GM19099 (cell line): ENCODE data around the gene TMEM198.

Source experiments
- POLR2A ChIP-seq: IDR thresholded peaks from 3 replicates; pipeline ENCODE4 v1.6.1; 2011; ENCODE audit warnings: low read depth; ENCODE audit not compliant: insufficient read length; ENCODE audit errors: extremely low read depth

TMEM198 gene

GRCh38 chr2:219517954-219518778 lies 25.7 kb upstream of the TMEM198 start:
- no peak for TF ChIP-seq POLR2A

GRCh38 chr2:219519526-219519916 lies 24.3 kb upstream of the TMEM198 start:
- TF ChIP-seq POLR2A = no peak

DNA sequence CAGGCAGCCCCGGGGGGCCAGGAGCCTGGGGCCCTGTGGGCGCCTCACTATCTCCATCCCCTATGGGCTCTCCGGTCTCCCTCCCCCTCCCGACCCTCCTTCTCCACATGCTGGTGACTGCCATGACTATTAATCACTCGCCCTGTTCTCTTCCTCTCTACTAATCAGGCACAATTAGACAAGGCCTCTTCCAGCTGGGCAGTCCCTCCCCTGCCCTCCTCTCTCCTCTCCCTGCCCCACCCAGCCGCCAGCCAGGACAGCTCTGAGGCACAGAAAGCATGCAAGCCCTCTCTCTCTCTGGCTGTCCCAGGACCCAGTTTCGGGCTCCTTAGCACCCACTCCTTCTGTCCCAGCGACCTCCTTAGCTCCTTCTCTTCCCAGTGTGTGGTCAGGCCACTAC lies 23.7 kb upstream of the TMEM198 start:
- TF ChIP-seq POLR2A = no peak

DNA sequence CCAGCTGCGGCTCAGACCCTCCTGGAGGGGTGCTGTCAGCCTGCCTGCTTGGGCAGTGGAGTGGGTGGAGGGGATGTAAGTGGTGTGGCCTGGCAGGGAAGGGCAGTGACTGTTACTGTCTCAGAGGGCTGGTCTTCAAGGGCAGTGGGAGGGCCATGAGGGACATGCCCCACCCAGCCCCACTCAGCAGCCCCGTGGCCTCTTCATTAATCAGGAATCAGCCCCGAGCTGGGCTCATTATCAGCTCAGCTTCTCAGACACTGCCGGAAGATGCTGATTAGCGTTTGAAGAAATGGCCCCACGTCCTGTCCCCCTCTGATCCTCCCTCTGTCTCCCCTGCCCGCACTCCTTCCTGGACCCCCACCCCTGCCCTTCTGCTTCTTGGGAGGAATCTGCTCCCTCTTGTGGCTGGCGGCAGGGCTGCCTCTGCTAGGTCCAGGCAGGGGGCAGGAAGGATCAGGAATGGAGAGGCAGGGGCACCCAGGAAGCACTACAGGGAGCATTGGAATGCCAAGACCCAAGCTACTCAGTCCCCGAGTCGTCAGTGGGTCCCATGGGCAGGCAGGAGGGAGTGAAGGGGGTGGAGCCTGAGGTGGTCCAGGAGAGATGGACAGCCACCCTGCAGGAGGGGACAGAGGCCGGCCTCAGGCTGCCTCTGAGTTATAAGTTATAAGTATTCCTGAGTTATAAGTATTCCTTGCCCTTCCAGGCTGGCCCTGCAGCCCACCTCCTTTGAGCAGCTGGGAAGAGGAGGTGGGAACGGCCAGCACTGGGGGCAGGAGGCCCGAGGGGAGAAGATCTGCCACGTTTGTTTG lies 22.6 kb upstream of the TMEM198 start:
- no peak for TF ChIP-seq POLR2A

- no peak for TF ChIP-seq POLR2A
These were observed 21.5 kb upstream of the TMEM198 start for GRCh38 chr2:219522111-219523030.

DNA sequence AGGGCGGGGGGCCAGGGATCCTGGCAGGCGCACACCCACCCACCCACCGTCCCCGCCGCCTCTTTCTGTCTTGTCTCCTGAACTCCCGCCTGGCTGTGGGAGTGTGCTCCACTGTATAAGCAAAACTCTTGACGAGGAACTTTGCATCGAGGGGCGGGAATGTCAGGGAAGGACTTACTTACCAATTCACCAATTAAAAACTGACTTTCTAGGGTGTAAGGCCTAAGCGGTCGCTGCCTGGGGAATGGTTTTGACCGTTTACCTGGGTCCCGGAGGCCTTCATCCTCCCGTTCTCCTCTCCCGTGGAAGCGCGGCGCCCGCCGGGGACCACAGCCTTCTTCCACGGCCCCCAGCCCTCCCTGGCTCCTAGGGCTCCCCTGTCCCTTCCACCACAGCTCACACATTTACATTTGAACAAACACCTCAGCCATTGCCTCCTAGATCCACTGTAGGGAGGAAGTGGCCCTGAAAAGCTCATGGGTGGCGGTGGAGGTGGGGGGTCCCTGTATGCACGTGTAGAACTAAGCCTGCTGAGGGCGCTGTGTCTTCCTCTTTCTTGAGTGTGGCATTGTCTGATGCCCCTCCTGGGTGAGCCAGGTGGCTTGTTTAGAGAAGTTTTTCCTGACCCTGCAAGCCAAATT lies 20.7 kb upstream of the TMEM198 start:
- no peak for TF ChIP-seq POLR2A

GRCh38 chr2:219524817-219525216 lies 19.0 kb upstream of the TMEM198 start:
- no peak for TF ChIP-seq POLR2A

- no peak for TF ChIP-seq POLR2A
These were observed 18.1 kb upstream of the TMEM198 start for GRCh38 chr2:219525533-219526232.

GRCh38 chr2:219526320-219527075 lies 17.3 kb upstream of the TMEM198 start:
- no peak for TF ChIP-seq POLR2A

GRCh38 chr2:219527076-219527394 lies 16.8 kb upstream of the TMEM198 start:
- no peak for TF ChIP-seq POLR2A

GRCh38 chr2:219527472-219527871 lies 16.4 kb upstream of the TMEM198 start:
- TF ChIP-seq POLR2A = no peak

GRCh38 chr2:219530048-219530963 lies 13.5 kb upstream of the TMEM198 start:
- TF ChIP-seq POLR2A = no peak
